GM19463 (cell line): ENCODE results near the gene FCF1.

ENCODE experiments used
- ATAC-seq: cut with Tn5 transposase; IDR thresholded peaks from one replicate; pipeline ENCODE4 v1.9.1; 2021; ENCODE audit warnings: mild to moderate bottlenecking, moderate library complexity; ENCODE audit not compliant: unreplicated experiment

Gene FCF1

GRCh38 chr14:74763803-74764531 lies 51.0 kb downstream of the FCF1 start:
- ATAC-seq = no peak

- ATAC-seq = no peak
Measured at GRCh38 chr14:74765721-74766120, 52.8 kb downstream of the FCF1 start.

- ATAC-seq = no peak
Measured at GRCh38 chr14:74771399-74771798, 58.5 kb downstream of the FCF1 start.

- ATAC-seq = no peak
Measured at GRCh38 chr14:74784634-74785033, 71.7 kb downstream of the FCF1 start.

GRCh38 chr14:74785056-74785613 lies 72.2 kb downstream of the FCF1 start:
- no peak for ATAC-seq

- no peak for ATAC-seq
Measured at GRCh38 chr14:74786796-74787315, 73.9 kb downstream of the FCF1 start.
